ENCODE results near the gene ETF1. TPM values are rescaled to one million over a fixed set of nuclear protein-coding genes. Genes with fewer than 3 reads are reported as not detected.

Gene ETF1
- 100 to 1,000 TPM; 106 to 111 TPM for total RNA-seq

DNA sequence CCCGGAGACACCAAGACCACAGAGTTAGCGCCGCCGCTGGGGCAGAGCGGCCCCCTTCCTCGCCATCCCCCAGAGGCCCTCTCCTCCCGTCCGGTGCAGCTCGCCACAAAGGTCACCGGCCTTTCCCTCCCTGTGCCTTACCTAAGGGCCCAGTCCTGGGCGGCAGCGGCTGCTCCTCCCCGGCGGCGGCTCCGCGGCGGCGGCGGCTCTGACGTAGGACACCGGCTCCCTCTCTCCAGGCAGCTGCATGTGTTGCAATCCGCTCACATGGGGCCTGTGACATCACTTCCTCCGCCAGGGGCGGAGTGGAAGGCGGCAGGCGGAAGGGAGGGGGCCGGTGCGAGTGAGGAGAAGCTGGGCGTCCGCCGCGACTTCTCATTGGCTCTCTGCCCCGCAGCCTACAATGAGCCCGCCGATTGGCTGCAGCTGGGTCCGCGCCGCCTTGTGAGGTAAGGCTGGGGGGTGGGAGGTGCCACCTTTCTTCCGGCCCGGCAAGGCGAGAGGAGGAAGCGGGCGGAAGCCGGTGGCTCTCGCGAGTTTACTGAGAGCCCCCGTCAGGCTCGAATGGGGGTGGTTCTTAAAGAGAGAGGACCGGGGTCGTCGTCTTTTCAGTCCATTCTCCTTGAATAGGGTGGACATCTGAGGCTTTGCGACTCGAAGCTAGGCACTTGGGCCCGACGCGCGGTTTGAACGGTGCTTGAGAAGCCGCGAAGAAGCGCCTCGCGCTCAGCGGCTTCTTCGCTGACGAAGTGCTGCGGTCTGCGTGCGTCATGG, at the start of gene ETF1:
TSS of gene ETF1 (minus strand) at position 281 of the 774 bp plus-strand sequence. CDS start 318 bp downstream, outside the sequence.
- H3K27ac Mint-ChIP-seq = peak within 1 kb of the TSS; percentile 97
- peaks cover 13 to 28% of the 10 kb centered on the region in 2 donors for H3K36me3 Mint-ChIP-seq (ENCODE audit: insufficient read depth in 2 of 2)
- peaks cover 80% of the 10 kb centered on the region for H3K4me1 Mint-ChIP-seq (ENCODE audit: low read depth)
- H3K27me3 Mint-ChIP-seq (ENCODE audit: low read depth) = no peaks in the 10 kb centered on the region
- no peaks in the 10 kb centered on the region for H3K9me3 Mint-ChIP-seq
- ATAC-seq (replicated peaks in 1 of 2) (peak; percentile 91), DNase-seq (peak; percentile 99 to 100)
- H3K4me3 Mint-ChIP-seq = peak within 1 kb of the TSS; percentile 97

- no peak overlapping the region for H3K27ac Mint-ChIP-seq
- DNase-seq (no peak), ATAC-seq (replicated peaks in 1 of 2) (no peak)
- H3K36me3 Mint-ChIP-seq (ENCODE audit: insufficient read depth in 2 of 2) = no peaks in the 10 kb centered on the region
- H3K4me3 Mint-ChIP-seq = no peak overlapping the region
- H3K27me3 Mint-ChIP-seq (ENCODE audit: low read depth) = peaks cover 23% of the 10 kb centered on the region
- H3K4me1 Mint-ChIP-seq (ENCODE audit: low read depth) = no peaks in the 10 kb centered on the region
- no peaks in the 10 kb centered on the region for H3K9me3 Mint-ChIP-seq
These were observed 45.2 kb upstream of the ETF1 start for GRCh38 chr5:138588013-138588788.

- Mint-ChIP-seq H3K36me3 (ENCODE audit: insufficient read depth in 2 of 2) (no peaks in the 10 kb centered on the region), H3K4me3 (no peak overlapping the region), H3K9me3 (no peaks in the 10 kb centered on the region), H3K27me3 (ENCODE audit: low read depth) (peaks cover 23% of the 10 kb centered on the region), H3K27ac (no peak overlapping the region), H3K4me1 (ENCODE audit: low read depth) (no peaks in the 10 kb centered on the region)
- DNase-seq (no peak), ATAC-seq (replicated peaks in 1 of 2) (no peak)
These were observed 42.1 kb upstream of the ETF1 start for GRCh38 chr5:138585157-138585556.

GRCh38 chr5:138583984-138584637, 41.1 kb upstream of the ETF1 start:
- Mint-ChIP-seq H3K4me3 (no peak overlapping the region), H3K36me3 (ENCODE audit: insufficient read depth in 2 of 2) (no peaks in the 10 kb centered on the region), H3K27me3 (ENCODE audit: low read depth) (peaks cover 23% of the 10 kb centered on the region), H3K9me3 (no peaks in the 10 kb centered on the region), H3K4me1 (ENCODE audit: low read depth) (no peaks in the 10 kb centered on the region), H3K27ac (no peak overlapping the region)
- DNase-seq (no peak), ATAC-seq (replicated peaks in 1 of 2) (no peak)

DNA sequence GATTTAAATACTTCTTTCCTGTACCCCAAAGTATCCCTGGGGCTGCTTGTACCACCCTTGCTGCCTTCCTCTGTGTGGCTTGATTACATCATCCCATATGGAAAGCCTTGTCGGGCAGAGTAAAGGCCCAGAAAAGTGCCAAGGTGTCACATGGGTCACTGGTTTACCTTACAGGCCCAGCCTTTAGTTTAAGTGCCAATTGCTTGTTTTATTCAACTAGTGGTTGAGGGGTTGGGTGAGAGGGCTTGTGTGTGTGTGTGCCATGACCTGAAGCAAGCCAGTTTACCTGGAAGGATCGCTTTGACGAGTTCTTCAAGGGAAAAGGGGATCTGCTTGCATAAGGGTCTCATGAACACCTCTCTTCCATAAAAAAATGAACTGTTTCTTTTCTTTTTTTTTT, 39.9 kb upstream of the ETF1 start:
- no peak for ATAC-seq (replicated peaks in 1 of 2)
- Mint-ChIP-seq H3K9me3 (no peaks in the 10 kb centered on the region), H3K4me1 (ENCODE audit: low read depth) (no peaks in the 10 kb centered on the region), H3K4me3 (no peak overlapping the region), H3K27ac (no peak overlapping the region), H3K27me3 (ENCODE audit: low read depth) (peaks cover 20% of the 10 kb centered on the region), H3K36me3 (ENCODE audit: insufficient read depth in 2 of 2) (no peaks in the 10 kb centered on the region)
- no peak for DNase-seq

- no peak overlapping the region for H3K4me3 Mint-ChIP-seq
- H3K4me1 Mint-ChIP-seq (ENCODE audit: low read depth) = peaks cover 6% of the 10 kb centered on the region
- peaks cover 5% of the 10 kb centered on the region for H3K27me3 Mint-ChIP-seq (ENCODE audit: low read depth)
- H3K36me3 Mint-ChIP-seq (ENCODE audit: insufficient read depth in 2 of 2) = peaks cover 1 to 3% of the 10 kb centered on the region in 2 donors
- peaks cover 0 to 1% of the 10 kb centered on the region in 2 donors for H3K9me3 Mint-ChIP-seq
- no peak for DNase-seq
- H3K27ac Mint-ChIP-seq = no peak overlapping the region
- ATAC-seq (replicated peaks in 1 of 2) = no peak
These were observed 37.7 kb upstream of the ETF1 start for GRCh38 chr5:138580777-138581176.

DNA sequence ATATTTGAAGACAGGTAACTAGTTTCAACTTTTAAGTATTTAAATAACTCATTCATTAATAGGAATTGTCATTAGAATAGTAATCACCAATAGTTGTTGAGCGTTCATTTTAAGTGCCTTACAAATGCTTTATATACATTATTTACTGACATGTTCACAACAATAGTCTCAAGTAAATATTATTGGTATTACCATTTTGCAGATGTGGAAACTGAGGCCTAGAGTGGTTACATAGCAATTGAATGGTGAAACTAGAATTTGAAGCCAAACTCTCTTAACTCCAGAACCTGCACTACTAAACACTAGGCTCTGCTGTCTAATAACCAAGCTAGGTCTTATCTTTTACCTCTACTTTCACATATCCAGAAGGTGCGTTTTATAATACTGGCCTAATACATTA, 37.0 kb upstream of the ETF1 start:
- Mint-ChIP-seq H3K36me3 (ENCODE audit: insufficient read depth in 2 of 2) (peaks cover 4% of the 10 kb centered on the region in 2 donors), H3K4me3 (no peak overlapping the region), H3K9me3 (peaks cover 0 to 1% of the 10 kb centered on the region in 2 donors), H3K27ac (no peak overlapping the region), H3K4me1 (ENCODE audit: low read depth) (peaks cover 11% of the 10 kb centered on the region), H3K27me3 (ENCODE audit: low read depth) (no peaks in the 10 kb centered on the region)
- DNase-seq (no peak), ATAC-seq (replicated peaks in 1 of 2) (no peak)

- H3K27ac Mint-ChIP-seq = no peak overlapping the region
- peaks cover 11% of the 10 kb centered on the region for H3K4me1 Mint-ChIP-seq (ENCODE audit: low read depth)
- DNase-seq (no peak), ATAC-seq (replicated peaks in 1 of 2) (no peak)
- peaks cover 9% of the 10 kb centered on the region in 2 donors for H3K36me3 Mint-ChIP-seq (ENCODE audit: insufficient read depth in 2 of 2)
- peaks cover 0 to 1% of the 10 kb centered on the region in 2 donors for H3K9me3 Mint-ChIP-seq
- no peak overlapping the region for H3K4me3 Mint-ChIP-seq
- no peaks in the 10 kb centered on the region for H3K27me3 Mint-ChIP-seq (ENCODE audit: low read depth)
These were observed 36.5 kb upstream of the ETF1 start for GRCh38 chr5:138579517-138579863.

DNA sequence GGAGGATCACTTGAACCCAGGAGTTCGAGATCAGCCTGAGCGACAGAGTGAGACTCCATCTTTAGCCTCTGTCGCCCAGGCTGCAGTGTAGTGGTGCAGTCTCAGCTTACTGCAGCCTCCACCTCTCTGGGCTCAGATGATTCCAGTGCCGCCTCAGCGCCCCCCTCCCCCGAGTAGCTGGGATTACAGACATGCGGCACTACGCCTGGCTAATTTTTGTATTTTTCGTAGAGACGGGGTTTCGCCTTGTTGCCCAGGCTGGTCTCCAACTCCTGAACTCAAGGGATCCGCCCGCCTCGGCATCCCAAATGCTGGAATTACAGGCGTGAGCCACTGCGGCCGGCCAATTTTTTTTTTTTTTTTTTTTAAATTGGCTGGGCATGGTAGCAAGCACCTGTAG, 34.4 kb upstream of the ETF1 start:
- H3K4me3 Mint-ChIP-seq = peak overlapping the region in 1 of 2 donors; percentile 45
- no peak overlapping the region for H3K27ac Mint-ChIP-seq
- ATAC-seq (replicated peaks in 1 of 2) (no peak), DNase-seq (no peak)
- peaks cover 0 to 1% of the 10 kb centered on the region in 2 donors for H3K9me3 Mint-ChIP-seq
- no peaks in the 10 kb centered on the region for H3K27me3 Mint-ChIP-seq (ENCODE audit: low read depth)
- H3K36me3 Mint-ChIP-seq (ENCODE audit: insufficient read depth in 2 of 2) = peaks cover 16 to 25% of the 10 kb centered on the region in 2 donors
- H3K4me1 Mint-ChIP-seq (ENCODE audit: low read depth) = peaks cover 29% of the 10 kb centered on the region

GRCh38 chr5:138575194-138576015, 32.4 kb upstream of the ETF1 start, which contains the start of gene HSPA9:
Gene HSPA9, minus strand, starts transcription at chr5:138575401. Its CDS starts 83 bp downstream, at chr5:138575318.
- peaks cover 46% of the 10 kb centered on the region for H3K4me1 Mint-ChIP-seq (ENCODE audit: low read depth)
- H3K4me3 Mint-ChIP-seq = peak within 1 kb of the TSS; percentile 94 to 97
- ATAC-seq (replicated peaks in 1 of 2) = peak; percentile 89
- H3K27me3 Mint-ChIP-seq (ENCODE audit: low read depth) = no peaks in the 10 kb centered on the region
- H3K9me3 Mint-ChIP-seq = peaks cover 0 to 1% of the 10 kb centered on the region in 2 donors
- H3K27ac Mint-ChIP-seq = peak within 1 kb of the TSS; percentile 98
- peak; percentile 96 to 97 for DNase-seq
- H3K36me3 Mint-ChIP-seq (ENCODE audit: insufficient read depth in 2 of 2) = peaks cover 24 to 33% of the 10 kb centered on the region in 2 donors

DNA sequence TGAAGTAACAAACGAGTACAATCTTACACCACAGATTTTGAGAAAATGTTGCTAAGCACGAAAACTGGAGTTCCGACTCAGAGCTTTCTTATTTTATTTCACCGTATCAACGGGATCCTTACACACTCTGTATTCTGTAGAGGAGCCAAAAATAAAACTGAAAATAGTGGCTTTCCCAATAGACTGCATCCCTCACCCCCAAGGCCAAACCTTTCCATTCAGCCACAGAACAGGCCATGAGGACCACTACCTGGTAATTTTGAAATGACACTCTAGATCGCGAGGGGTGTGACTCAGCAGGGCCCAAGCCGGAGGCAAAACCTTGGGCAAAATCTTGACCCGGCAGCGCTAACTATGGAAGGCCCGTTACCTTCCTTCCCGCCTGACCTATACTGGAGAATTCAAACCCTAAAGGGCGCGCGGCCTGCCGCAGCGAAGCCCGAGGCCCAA, 31.7 kb upstream of the ETF1 start:
- H3K27me3 Mint-ChIP-seq (ENCODE audit: low read depth) = no peaks in the 10 kb centered on the region
- ATAC-seq (replicated peaks in 1 of 2) = peak; percentile 16 to 23
- H3K36me3 Mint-ChIP-seq (ENCODE audit: insufficient read depth in 2 of 2) = peaks cover 24 to 33% of the 10 kb centered on the region in 2 donors
- DNase-seq = no peak
- peak overlapping the region; percentile 98 for H3K27ac Mint-ChIP-seq
- H3K4me1 Mint-ChIP-seq (ENCODE audit: low read depth) = peaks cover 52% of the 10 kb centered on the region
- H3K4me3 Mint-ChIP-seq = peak overlapping the region; percentile 94 to 97
- peaks cover 0 to 1% of the 10 kb centered on the region in 2 donors for H3K9me3 Mint-ChIP-seq

DNA sequence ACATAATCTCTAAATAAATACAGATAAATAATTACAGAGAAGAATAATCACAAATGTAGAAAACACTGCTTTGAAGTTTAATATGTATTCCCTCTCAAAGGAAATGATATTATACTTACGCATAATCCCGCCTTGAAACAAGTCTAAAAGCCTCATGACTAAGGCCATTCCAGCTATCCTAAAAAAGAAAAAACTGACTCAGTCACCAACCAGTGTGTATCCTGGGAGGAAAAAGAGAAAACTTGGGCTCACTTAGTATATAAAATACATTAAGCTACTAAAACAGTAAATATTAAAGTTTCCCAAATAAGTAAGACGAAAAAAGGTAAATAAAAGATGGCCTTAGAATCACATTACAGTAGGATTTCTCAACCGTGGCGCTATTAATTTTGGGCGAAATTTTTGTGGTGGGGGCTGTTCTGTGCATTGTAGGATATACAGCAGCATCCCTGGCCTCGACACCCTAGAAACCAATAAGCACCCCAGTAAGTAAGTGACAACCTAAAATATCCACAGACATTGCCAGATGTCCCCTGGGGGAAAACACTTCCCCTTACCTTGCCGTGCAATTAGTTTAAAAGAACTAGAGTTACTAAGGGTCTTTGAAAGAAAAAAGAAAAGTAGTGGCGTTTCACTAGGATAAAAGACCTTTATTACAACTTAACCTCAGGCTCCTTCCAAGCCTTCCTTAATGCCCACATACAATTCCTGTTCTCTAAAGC, 31.1 kb upstream of the ETF1 start:
- Mint-ChIP-seq H3K9me3 (peaks cover 0 to 1% of the 10 kb centered on the region in 2 donors), H3K4me3 (peak overlapping the region; percentile 94 to 97), H3K27me3 (ENCODE audit: low read depth) (no peaks in the 10 kb centered on the region), H3K36me3 (ENCODE audit: insufficient read depth in 2 of 2) (peaks cover 24 to 36% of the 10 kb centered on the region in 2 donors), H3K27ac (peak overlapping the region; percentile 98), H3K4me1 (ENCODE audit: low read depth) (peaks cover 57% of the 10 kb centered on the region)
- ATAC-seq (replicated peaks in 1 of 2) (no peak), DNase-seq (no peak)
